NCI-H1694 (cell line): ENCODE results near the gene LRFN2.

ENCODE experiments used
- DNase-seq: peaks from one replicate; lab custom pipeline; 2025; lab: John Stamatoyannopoulos, UW

LRFN2 gene

DNA sequence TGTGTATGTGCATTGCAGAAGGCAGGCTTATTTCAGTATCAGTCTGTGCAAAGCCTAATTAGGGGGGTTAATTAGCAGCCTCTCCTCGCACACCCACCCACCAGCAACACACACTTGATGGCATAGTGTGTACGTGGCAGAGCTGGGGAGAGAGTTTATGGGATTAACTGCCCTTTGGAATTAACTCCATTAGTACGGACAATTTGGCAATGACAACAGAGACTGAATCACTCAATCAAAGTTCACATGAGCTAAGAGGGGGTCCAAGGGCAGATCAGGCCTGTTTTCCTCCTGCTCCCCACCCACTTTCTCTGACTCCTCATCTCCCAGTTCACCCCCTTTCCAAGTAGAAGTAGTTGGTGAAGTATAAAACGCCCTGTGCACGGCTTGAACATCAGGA is 69.5 kb downstream of the LRFN2 start:
- no peak for DNase-seq

DNA sequence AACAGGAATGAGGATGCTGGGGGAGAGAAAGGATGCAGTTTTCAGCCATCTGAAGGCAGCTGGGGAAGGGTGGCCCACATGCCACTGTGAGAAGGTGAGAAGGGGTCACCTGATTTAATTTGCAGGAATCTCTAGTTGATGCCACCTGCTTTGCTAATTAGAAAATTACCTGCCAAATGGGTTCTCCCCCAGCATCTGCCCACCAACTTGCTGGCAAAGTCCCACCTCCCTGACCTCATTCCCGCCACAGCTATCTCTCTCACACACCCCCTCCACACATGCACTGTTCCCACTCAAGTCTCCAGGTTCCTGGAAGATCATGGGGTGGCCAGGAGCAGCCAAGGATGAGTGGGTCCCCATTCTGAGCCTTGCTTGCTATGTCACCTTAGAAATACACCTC is 70.7 kb downstream of the LRFN2 start:
- no peak for DNase-seq

DNA sequence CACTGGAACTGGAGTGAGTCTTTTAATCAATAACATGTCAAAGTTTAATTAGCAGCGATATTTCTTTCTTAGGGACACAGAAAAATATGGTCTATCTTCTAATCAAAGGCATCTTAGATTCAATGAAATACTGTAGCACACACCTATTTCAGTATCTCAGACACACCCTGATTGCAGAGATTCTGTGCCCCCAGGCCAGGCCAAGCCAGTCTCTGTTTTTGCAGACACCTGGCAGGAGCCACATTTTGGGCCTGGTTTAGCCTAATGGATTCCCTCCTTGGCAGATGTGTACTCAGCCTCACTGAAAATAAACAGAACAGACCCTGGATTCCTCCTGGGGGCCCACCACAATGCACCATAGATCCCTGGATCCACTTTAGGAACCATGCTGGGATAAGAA is 74.8 kb downstream of the LRFN2 start:
- no peak for DNase-seq

DNA sequence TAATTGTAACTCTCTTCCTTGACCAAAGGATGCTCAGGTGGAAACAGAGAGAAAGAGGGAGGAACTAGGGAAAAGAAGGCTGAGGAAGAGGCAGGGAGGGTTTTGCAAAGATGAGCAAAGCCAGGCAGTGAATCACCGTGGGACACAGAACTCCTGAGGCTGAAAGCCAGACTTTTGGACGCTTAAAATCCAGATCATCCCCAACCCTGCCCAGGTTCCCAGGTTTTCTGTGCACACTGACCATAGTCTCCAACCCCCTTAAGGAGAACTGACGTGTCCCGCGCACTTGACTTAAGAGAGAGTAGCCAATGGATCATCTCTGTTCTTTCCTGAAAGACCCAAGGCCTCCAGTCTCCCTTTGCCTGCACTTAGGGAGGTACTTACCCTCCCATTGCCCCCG is 75.3 kb downstream of the LRFN2 start:
- DNase-seq, result no peak

DNA sequence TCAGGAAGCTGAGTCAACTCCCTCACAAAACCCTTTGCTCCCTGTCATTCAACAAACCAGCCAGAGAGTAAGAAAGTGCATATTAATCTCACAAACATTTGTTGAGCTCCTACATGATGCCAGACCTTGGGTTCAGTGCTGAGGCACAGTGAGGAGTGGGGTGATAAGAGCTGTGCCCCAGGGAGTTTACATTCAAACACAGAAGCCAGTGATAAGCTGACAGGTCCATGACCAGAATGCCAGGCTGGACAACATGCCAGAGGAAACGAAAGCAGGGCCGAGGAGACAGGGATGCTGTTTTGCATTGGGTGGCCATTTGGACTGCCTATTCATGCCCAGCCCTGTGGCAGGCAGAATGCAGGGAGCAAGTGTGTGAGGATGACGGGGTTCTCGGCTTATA is 76.7 kb downstream of the LRFN2 start:
- no peak for DNase-seq

DNA sequence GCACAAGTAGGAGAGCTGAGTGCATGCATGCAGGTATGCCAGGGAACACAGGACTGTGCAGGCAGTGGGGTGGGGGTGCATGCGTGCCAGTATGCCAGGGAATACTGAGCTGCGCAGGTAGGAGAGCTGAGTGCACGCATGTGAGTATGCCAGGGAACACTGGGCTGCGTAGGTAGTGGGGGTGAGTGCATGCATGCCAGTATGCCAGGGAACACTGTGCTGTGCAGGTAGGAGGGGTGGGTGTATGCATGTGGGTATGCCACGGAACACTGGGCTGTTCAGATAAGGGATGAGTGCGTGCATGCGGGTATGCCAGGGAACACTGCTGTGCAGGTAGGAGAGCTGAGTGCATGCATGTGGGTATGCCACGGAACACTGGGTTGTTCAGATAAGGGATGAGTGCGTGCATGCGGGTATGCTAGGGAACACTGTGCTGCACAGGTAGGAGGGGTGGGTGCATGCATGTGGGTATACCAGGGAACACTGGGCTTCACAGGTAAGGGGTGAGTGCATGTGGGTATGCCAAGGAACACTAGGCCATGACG is 77.4 kb downstream of the LRFN2 start:
- DNase-seq, result no peak

DNA sequence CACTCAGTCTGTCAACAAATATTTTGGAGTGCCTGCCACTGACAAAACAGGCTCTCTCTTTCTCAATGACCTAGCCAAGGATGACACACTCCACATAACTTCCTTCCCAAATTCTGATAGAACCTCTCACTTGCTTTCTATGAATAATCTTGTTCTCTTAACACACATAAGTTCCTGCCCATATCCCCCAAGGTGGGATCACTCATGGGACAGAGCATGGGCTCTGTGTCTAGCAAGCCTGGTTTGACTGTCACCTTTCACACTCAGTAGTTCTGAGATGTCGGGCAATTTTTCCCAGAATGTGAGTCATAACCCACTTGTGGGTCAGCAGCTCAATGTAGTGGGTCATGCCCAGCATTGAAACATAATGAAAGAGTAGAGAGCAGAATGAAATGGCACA is 78.1 kb downstream of the LRFN2 start:
- no peak for DNase-seq

DNA sequence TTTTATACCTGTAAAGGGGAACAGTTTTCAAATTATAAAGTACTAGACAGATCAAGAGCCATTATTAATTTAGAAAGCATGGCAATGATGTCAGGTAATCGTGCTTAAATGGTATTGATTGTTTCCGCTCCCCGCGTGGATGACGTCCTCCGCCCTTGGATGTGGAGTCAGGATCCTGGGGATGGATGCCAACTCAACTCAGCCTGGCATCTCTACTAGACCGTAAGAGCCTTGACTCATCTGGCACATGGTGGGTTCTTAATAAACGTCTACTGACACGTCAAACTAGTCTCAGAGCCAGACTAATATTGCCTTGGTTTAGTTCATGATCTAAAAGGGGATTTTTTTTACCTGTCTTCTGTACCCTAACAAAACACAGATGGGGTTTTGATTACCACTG is 80.2 kb downstream of the LRFN2 start:
- no peak for DNase-seq

DNA sequence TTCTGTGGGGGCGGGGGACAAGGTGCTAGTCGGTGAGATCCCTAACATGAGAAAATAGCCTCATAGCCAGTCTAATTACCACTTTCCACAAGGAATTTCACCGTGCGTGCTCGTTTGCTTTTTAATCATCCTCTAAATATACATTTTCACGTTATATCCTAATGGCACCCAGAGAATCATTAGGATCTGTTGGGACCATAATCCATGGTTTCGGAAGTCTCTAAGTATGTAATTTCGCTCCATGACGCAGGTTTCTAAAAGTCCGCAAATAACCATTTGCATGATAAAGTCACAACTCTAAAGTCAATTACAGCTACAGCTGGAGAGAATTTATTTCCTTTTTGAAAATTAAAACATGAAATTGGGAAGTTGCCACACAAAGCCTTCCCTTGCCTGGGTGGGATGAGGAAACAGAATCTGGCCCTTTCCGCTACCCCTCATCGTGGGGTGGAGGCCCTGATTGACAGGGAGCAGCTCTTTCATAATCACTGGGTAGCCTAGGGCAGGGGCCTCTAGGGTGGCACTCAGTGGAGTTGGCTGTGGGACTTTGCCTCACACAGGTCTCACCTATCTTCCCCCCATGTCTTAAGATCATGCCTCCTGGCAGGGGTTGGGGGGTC is 81.9 kb downstream of the LRFN2 start:
- DNase-seq, result no peak

DNA sequence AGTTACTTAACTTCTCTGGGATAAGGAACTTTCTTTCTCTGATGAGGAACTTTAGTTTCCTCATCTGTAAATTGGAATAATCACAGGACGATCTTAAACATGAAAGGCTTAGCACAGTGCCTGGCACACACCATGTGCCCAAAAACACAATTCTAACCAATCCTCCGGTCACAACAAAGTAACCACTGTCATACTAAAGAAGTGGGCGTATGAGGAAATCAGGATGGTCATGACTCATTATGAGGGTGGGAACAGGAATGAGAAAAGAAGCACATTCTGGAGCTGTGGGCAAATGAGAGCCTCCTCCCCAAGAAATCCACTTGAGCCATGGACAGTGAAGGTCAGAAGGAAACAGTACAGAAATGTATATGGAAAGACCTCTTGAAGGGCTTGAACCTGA is 82.9 kb downstream of the LRFN2 start:
- no peak for DNase-seq

DNA sequence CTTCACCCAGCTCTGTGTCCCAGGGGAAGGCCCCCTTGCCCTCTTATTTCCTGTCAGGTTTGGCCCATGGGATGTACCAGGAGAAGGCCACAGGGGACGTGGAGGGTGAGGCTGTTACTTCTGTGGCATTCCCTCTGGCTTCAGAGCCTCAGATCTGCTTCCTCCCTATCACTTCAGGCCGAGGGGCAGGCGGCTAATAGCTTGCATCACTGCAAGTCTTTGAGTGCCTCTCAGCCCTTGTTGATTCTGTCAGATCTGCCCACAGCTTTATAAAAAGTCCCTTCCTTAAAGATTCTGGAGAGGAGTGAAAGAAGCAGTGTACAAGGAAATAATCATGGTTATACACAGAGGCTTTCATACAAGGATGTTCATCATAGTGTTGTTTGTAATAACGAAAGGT is 86.9 kb downstream of the LRFN2 start:
- DNase-seq, result no peak

DNA sequence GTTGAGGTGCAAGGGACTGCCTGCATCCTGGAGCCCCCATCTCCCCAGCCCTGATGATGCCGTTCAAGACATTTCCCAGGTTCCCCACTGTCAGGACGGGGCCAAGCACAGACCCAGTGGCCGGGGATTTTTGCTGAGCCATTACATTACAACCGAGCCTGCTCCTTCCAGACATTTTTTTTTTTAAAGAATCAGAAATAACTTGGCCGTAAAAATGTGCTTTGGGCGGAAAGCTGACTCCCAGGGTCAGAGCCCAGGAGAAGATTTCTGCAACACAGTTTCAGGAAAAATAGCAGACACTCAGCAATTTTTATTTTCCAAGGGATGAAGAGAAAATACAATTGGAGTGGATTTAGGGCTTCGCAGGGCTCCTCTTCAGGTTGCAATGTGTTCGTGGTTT is 87.9 kb downstream of the LRFN2 start:
- DNase-seq, result no peak

DNA sequence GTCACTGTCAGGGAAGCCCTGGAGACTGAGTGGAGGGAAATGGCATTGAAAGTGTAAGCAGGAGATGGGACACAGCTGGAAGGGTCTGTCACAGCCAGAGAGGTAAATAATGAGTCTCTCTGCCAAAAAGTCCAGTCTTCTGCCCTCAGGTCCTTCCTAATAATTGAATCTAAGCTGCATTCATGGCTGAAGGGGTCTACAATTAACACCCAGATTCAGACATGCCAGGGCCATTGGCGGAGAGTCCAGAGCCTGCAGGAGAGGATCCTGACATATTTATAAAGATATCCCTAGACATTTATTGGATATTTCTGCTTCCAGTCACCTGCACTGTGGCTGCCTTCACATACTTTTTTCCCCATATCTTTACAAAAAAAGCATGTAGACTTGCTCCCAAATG is 89.0 kb downstream of the LRFN2 start:
- DNase-seq, result no peak

DNA sequence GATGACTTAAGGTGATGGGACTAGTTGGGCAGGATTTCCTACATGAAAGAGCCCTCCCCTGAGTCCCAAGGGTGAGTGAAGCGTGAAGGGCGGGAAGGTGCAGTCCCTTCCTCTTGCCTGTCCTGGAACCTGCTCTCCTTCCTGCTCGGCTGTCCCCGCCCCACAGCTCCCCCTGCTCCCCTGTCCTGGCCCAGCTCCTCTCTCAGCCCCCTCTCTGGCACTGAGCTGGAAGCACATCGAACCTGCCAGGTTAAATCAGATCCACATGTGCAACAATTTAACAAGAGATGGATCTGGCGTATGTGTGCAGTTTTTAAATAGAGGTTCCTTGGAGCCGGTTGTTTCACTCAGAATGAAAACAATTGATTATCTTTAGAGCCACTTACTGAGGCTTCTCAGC is 95.0 kb downstream of the LRFN2 start:
- no peak for DNase-seq

DNA sequence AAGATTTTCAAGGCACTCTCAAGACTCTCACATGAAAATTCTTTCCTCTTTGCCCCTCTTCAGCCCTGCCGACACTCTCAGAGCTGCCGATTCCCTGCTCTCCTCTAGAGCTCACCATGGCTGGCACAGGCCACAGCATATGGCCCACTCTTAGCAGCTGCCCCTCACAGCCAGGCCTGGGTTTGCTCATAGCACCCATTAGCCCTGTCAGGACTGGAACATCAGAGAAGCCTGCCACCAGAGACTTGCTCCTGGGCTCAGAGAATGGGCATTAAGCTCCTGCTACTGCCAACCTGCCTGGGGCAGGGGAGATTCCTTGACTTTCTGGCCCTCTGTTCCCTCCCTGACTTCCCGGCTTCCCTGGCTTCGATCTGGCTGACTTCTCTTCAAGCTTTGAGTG is 96.7 kb downstream of the LRFN2 start:
- DNase-seq, result no peak

DNA sequence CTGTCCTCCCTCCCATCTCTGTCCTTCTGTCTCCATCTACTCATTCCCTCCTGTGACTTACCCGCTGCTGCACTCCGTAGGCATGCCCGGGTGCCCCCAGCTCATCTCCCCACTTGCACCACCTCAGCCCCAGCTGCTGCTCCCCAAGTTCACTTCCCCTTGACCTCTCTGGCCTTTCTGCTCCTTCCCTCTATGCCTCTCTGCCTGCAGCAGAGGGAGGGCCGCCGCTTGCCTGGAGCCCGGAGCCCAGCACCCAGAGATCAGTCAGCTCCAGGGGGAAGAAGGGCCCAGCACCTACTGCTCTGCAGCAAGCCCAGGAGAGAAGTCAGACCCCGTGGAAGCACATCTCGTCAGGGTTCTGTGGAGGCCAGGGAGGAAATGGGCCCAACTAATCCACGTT is 97.4 kb downstream of the LRFN2 start:
- no peak for DNase-seq

DNA sequence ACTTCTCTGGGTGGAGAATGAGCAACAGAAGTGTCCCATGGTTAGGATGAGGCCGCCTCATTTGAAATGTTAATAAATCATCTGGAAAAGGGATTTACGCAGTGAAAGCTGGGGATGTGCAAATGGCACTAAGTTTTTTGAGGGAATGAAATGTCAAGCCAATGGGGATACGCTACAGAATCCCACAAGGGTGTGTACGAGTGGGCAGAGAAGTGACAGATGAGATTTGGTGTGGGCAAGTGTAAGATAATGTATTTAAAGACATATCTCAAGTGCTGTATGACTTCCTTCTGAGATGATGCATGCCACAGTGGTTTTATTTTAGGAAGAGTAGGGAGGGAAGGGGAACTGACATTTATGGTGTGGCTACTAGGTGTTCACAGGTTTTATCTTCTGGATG is 100.6 kb downstream of the LRFN2 start:
- no peak for DNase-seq

DNA sequence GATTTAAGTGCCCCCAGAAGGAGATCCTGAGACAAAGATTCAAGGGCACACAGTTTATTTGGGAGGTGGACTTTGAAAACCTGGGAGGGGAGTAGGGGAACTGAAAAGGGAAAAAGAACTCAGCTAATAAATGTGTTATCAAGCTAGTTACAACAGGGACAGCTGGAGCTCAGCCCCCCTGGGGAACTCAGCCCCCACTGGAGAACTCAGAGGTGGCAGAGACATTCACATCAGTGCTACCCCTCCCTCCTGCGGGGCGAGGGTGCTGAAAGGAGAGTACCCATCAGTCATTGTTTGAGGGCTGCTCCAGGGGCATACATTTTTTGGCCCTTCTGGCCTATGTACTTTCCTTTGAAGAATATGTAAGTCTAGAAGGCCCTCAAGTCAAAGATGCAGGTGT is 101.4 kb downstream of the LRFN2 start:
- DNase-seq, result no peak

DNA sequence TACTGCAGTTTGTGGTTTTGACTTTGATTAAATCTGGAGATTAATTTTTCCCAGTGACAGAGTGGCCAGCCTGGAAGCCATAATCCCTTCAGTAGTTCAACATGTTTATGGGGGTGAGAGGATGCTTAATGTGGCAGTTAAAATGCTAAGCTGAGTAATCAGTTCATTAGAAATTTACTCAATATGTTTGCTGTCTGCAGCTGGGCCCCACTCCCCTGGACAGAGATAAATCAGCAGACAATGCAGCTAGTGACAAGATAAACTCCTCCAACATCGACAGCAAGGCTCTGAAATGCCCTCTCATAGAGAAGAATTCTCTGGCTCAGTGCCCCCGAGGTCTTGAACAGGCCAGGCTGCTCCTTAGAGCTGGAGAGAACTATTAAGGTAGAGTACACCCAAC is 101.9 kb downstream of the LRFN2 start:
- no peak for DNase-seq

DNA sequence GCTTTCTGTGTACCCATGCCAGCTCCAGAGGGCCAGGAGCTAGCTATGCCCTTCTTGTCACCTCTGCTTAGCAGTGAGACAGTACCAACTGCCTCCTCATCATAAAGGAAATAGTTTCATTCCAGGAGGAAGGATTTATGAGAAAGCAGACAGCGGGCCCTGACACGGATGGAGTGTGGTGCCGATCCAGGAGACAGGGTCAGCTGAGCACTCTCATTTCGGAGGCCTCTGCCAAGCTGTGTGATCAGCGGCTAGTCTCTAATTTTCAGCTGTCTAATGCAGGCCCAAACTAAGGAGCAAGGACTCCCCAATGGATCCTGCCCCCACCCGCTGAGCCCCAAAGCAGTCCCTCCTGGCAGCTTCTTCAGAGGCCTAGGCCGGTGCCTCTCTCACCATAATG is 103.1 kb downstream of the LRFN2 start:
- DNase-seq, result no peak

DNA sequence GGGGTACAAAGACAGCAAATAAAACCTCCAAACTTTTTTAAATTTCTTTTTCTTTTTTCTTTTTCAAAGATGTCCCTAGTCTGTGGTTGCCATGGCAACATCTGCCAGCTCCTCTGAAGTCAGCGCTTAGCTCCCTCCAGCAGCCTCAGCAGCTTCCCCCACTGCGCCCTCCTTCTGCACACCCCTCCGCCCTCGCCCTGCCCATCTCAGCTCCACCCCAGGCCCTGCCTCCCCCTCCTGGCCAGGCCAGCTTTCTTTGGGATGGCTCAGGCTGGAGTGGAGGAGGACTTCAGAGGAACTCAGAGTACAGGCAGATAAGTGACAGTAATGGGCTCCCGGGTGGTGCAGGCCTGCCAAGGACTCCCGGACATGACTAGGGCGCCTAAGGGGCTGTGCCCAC is 104.6 kb downstream of the LRFN2 start:
- DNase-seq, result no peak

DNA sequence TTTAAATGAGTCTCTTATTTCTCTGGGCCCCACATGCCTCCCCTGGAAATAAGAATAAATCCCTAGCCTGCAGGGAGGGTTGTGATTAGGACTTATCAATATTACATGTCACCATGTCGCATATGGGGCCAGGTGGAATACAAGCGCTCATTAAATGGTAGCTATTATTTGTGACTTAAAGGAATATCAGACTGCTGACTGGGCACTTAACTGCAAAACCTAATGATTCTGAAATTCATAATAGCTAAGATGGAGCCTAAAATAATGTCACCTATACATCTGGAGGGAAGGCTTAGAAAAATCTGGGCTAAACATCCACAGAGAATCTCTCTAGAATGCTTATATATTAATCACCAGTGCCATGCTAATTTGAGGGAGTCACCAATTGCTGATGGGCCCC is 106.5 kb downstream of the LRFN2 start:
- DNase-seq, result no peak

DNA sequence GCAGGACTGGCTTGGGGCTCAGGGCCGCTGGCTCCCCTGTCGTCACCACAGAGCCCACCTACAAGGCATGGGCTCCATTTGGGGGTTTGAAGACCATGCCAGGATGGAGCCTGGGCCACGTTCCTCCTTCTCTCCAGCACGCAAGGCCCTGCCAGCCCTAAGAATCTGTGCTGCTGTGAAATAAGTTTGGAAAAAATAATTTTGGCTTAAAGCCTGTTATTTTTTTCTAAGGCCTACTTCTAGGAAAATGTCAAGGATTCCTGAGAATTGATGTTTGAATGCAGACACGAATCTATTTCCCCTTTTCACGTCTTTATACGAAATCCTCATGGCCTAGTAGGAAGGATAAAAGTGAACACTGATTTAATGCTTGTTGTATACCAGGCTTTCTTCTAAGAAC is 107.5 kb downstream of the LRFN2 start:
- no peak for DNase-seq

DNA sequence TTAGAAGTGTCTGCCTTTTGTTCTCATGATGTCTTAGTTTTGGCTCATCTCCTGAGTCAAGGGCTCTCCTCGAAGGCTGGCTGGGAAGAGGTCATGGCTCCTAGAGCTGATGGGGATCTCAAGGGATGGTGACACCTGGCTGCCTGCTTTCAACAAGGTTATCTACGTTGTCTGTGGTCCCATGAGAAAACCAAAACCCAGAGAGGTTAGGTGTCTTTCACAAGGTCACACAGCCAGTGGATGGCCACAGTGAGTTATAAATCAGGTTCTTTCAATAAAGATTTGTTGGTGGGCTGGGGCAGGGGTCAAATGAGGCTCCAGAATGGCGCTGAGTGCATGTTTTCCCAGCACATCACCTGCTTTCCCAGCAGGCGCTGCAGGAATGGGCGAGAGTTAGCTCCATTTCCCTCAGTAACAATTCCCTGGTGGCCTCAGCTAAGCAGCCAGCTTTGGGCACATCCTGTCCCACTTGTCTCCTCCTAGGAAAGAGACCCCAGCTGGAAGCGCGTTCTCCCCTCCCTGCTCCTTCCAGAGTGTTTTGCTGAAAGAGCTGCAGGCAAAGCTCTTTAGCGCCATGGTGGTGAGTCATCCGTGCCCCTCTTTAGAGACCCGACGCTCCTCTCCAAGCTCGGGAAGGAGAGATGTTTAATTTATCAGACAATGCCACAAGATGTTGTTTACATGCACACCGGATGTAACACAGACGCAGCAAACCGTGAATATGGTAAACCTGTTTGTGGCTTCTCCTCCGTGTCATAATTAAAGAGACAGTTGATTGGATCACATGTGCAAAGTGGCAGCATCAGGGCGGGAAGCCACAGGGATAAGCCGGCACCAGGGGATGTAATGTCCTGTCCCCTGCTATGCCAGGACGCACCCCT is 109.7 kb downstream of the LRFN2 start:
- peak; percentile 79 for DNase-seq
